ENCODE data around the gene ZSWIM3. TPM values are rescaled to one million over a fixed set of nuclear protein-coding genes. Genes with fewer than 3 reads are reported as not detected.
"Not testable (repeated sequence)": the region's sequence is repeated elsewhere in the genome, so short reads cannot be mapped to it uniquely, and the experiment has no call there.

Gene ZSWIM3
- total and polyA plus RNA-seq, 11 donors, result 1.3 to 3.1 (median 2.1) TPM

DNA sequence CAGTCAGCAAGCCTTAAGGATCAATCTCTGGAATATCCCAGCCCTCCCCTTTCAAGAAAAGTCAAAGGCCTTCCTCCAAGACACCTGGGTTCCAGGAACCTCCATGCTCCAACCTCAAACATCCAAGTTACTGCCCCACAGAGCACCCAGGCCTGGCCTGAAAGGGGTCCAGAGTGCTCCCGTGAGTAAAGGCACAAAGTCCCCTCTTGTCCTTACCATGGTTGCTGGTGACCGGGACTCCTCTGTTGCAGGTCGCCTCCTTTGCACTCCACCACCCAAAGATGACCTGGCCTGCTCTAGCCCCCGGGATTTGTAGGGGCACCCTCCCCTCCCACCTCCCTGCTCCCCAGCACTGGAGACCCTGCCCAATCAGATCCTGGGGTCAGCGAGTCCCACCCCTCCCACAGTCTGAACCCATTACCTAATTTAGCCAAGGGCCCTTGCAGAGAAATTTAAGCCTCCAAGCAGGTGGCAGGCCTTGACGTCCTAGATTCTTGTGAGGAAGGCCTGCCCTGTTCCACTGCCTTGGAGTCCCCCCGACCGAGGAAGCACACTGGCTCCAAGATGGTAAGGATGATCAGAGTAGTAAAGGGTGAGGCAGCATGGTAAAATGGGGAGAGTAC is 30.3 kb upstream of the ZSWIM3 start, which contains the start of gene TNNC2:
Gene TNNC2 (minus strand): TSS at position 283 of the 623 bp plus-strand sequence. CDS start 64 bp downstream, at position 219.
- DNase-seq (no peak), ATAC-seq (no peak)
- Histone ChIP-seq H3K9me3 (no peaks in the 10 kb centered on the region), H3K4me1 (peaks cover 0 to 38% (median 24%) of the 10 kb centered on the region in 12 donors), H3K27me3 (peaks cover 0 to 24% (median 19%) of the 10 kb centered on the region in 9 donors), H3K4me3 (no peak within 1 kb of the TSS), H3K36me3 (no peaks in the 10 kb centered on the region), H3K27ac (peak within 1 kb of the TSS in 10 of 12 donors; percentile 14 to 74 (median 56))
- intact Hi-C loops (cut with DNase I), result loop anchor here in 5 of 10 donors (5.0 to 10.0 kb wide), 2 partner anchors 130 to 138 kb away; no protein-coding TSS in a partner anchor
- no peak for TF ChIP-seq POLR2A (IDR thresholded peaks at IDR 0.05)
- TF ChIP-seq, protein P1, sequence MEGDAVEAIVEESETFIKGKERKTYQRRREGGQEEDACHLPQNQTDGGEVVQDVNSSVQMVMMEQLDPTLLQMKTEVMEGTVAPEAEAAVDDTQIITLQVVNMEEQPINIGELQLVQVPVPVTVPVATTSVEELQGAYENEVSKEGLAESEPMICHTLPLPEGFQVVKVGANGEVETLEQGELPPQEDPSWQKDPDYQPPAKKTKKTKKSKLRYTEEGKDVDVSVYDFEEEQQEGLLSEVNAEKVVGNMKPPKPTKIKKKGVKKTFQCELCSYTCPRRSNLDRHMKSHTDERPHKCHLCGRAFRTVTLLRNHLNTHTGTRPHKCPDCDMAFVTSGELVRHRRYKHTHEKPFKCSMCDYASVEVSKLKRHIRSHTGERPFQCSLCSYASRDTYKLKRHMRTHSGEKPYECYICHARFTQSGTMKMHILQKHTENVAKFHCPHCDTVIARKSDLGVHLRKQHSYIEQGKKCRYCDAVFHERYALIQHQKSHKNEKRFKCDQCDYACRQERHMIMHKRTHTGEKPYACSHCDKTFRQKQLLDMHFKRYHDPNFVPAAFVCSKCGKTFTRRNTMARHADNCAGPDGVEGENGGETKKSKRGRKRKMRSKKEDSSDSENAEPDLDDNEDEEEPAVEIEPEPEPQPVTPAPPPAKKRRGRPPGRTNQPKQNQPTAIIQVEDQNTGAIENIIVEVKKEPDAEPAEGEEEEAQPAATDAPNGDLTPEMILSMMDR (IDR thresholded peaks at IDR 0.05), result no peak
- 86 to 89% (median 88%) methylated on average over 7 to 8 of the region's 8 CpGs for WGBS, 4 donors

DNA sequence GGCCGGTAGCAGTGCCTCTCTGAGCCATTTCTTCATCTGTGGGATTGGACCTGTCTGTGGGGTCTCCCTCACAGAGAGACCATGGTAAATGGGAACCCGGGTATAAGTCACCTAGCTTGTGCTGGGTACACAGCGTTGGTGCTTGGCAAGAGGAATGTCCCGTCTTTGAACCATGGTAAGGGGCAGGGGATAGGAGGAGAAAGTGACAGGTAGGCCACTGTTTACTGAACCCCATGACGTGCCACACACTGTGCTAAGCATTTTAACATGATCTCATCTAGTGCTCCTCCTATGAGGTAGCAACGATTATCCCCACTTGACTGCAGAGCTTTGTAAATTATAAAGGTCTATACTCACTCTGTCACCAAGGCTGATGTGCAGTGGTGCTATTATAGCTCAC is 29.7 kb upstream of the ZSWIM3 start:
- Histone ChIP-seq H3K27me3 (peaks cover 0 to 19% (median 14%) of the 10 kb centered on the region in 9 donors), H3K4me1 (peaks cover 0 to 39% (median 23%) of the 10 kb centered on the region in 12 donors), H3K9me3 (no peaks in the 10 kb centered on the region), H3K27ac (no peak overlapping the region), H3K4me3 (no peak overlapping the region), H3K36me3 (no peaks in the 10 kb centered on the region)
- intact Hi-C loops (cut with DNase I), result loop anchor here in 5 of 10 donors (5.0 to 10.0 kb wide), 2 partner anchors 130 to 137 kb away; no protein-coding TSS in a partner anchor
- no peak for TF ChIP-seq POLR2A (IDR thresholded peaks at IDR 0.05)
- TF ChIP-seq, protein P1 (IDR thresholded peaks at IDR 0.05), result no peak
- DNase-seq (no peak), ATAC-seq (no peak)
- 78 to 92% (median 89%) methylated on average over 5 to 6 of the region's 6 CpGs for WGBS, 4 donors

DNA sequence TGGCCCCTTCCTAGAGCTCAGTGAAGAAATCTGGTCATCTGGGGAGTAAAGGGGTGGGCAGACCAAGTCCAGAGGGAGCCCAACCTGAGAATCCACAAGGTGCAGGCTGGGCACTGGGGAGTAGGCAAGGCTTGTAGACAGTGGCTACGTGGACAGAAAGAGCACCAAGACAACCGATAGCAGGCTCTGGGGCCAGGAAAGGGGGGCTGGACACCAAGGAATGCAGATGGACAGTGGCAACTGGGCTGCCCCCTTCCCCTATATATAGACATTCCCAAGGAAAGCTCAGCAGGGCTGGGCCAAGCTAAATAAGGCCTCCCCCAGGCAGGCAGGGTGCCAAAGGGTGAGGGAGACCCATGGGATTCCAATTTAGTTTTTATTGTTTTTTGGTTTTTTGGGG is 28.8 kb upstream of the ZSWIM3 start:
- no peak for TF ChIP-seq POLR2A (IDR thresholded peaks at IDR 0.05)
- TF ChIP-seq, protein P1 (IDR thresholded peaks at IDR 0.05), result no peak
- WGBS, 4 donors, result 28 to 50% (median 34%) methylated on average over 1 to 2 of the region's 2 CpGs
- Histone ChIP-seq H3K27me3 (peaks cover 0 to 10% (median 6%) of the 10 kb centered on the region in 9 donors), H3K36me3 (no peaks in the 10 kb centered on the region), H3K4me1 (peaks cover 0 to 37% (median 24%) of the 10 kb centered on the region in 12 donors), H3K4me3 (no peak overlapping the region), H3K27ac (peak overlapping the region in 4 of 12 donors; percentile 28 to 58 (median 42)), H3K9me3 (no peaks in the 10 kb centered on the region)
- DNase-seq (no peak), ATAC-seq (no peak)
- intact Hi-C loops (cut with DNase I), result loop anchor here in 5 of 10 donors (5.0 to 10.0 kb wide), 2 partner anchors 129 to 136 kb away; no protein-coding TSS in a partner anchor

DNA sequence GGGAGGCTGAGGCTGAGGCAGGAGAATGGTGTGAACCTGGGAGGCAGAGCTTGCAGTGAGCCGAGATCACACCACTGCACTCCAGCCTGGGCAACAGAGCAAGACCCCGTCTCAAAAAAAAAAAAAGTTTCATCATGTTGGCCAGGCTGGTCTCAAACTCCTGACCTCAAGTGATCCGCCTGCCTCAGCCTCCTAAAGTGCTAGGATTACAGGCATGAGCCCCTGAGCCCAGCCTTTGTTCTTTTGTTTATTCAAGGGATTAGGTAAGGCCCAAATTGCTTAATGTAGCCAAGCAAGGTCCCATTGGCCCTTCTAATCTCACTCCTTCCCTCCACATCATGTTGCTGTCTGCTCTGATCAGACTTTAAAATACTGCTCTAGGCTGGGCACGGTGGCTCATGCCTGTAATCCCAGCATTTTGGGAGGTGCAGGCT is 27.7 kb upstream of the ZSWIM3 start:
- H3K27ac ChIP-seq, result not testable (repeated sequence)
- H3K4me1 ChIP-seq, result peaks cover 0 to 36% (median 25%) of the 10 kb centered on the region in 12 donors

More for the DNA sequence above, 27.7 kb upstream of the ZSWIM3 start:
- not testable (repeated sequence) for DNase-seq, H3K9me3 ChIP-seq, H3K36me3 ChIP-seq, ATAC-seq, H3K4me3 ChIP-seq, H3K27me3 ChIP-seq
- 84 to 96% (median 90%) methylated on average over 4 of the region's 4 CpGs for WGBS, 4 donors
- intact Hi-C loops (cut with DNase I), result loop anchor here in 7 of 10 donors (5.0 to 10.0 kb wide), 3 partner anchors 105 to 135 kb away; partner anchors contain the start of gene PCIF1 (in 2 of the 7)
